GM19438 (cell line): ENCODE measurements around the gene LRRC4.

Experiments
- ATAC-seq: cut with Tn5 transposase; IDR thresholded peaks from one replicate; pipeline ENCODE4 v1.9.1; 2021; ENCODE audit warnings: low read depth; ENCODE audit not compliant: unreplicated experiment

Gene LRRC4

DNA sequence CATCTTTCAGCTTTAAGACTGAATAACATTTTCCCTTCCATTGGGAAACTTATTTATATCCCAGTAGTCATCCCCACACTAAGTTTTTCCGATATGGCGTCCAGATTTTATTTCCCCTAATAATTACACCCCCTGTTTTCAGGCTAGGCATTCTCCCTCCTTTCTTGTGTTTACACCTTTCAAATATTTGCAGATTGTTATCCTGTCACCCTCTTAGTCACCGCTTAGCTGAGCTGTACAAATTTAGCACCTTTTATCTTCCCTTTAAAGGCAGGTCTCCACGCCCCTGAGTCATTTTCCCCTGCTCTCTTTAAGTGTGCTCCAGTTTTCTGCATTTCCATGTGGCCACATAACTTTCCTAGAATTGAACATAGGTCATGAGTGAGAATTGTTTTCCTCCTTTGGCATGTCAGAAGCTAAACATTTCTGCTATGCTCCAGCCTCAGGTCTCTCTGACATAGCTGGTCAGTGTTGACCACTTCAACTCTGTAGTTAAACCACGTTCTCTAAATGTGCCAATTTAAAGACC, 47.4 kb downstream of the LRRC4 start:
- ATAC-seq = no peak

GRCh38 chr7:127981965-127982364, 49.3 kb downstream of the LRRC4 start:
- ATAC-seq = no peak

- ATAC-seq = no peak
These were observed 50.3 kb downstream of the LRRC4 start for GRCh38 chr7:127980901-127981300.

- ATAC-seq = no peak
These were observed 51.5 kb downstream of the LRRC4 start for GRCh38 chr7:127979728-127980126.

DNA sequence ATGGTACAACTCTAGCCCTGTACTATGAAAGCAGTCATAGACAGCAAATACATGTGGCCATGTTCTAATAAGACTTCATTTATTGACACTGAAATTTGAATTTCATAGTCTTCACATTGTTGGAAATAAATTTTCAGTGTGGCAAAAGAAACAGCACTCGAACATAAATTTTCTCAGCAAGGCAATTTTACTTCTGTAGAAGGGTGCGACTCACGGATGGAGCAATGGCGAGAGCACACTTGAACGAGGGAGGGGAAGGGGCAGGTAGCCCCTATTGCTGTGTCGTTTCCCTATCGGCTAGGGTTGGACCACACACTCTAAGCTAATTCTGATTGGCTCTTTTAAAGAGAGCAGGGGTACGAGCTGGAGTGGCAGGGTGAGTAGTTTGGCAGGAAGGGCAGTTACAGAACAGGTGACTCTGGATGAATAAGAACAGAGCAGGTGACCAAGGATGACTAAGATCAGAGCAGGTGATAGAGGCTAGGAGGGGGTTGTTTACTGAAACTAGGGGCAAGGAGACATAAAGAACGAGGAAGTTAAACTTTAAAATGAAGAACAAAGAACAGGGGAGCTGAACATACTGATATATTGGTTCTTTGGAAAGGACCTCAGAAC, 52.0 kb downstream of the LRRC4 start:
- no peak for ATAC-seq

DNA sequence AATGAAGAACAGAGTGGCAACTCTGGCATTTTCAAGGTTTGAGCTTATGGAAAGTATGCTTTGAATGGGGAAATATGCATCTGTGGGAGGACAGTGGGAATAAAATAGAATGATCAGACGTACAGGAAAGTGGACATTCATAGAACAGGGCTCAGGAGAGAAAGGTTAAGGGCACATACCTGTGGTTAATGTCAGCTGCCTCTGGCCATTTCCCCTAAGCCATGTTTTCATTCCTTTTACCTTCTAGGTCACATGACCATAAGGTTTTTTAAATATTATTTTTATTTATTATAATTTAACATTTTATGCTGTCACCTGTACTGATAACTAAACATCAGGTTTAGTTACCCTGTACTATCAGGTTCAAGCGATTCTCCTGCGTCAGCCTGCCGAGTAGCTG, 52.8 kb downstream of the LRRC4 start:
- ATAC-seq = no peak
